ENCODE results near the gene KCNIP3.
"Not testable (repeated sequence)": the region's sequence is repeated elsewhere in the genome, so short reads cannot be mapped to it uniquely, and the experiment has no call there.

KCNIP3 gene

GRCh38 chr2:95296880-95297487 is at the start of gene KCNIP3:
Gene KCNIP3, plus strand, starts transcription at chr2:95297347. Its CDS starts 92 bp downstream, at chr2:95297439.
- no peak for DNase-seq

- no peak for DNase-seq
Measured at GRCh38 chr2:95258271-95258670, 38.9 kb upstream of the KCNIP3 start.

GRCh38 chr2:95260028-95261023 is 36.8 kb upstream of the KCNIP3 start:
- no peak for DNase-seq

- no peak for DNase-seq
Measured at GRCh38 chr2:95261602-95262001, 35.5 kb upstream of the KCNIP3 start.

- no peak for DNase-seq
Measured at GRCh38 chr2:95262896-95263542, 34.1 kb upstream of the KCNIP3 start.

- no peak for DNase-seq
Measured at GRCh38 chr2:95264624-95265023, 32.5 kb upstream of the KCNIP3 start.

- DNase-seq = no peak
Measured at GRCh38 chr2:95265182-95265581, 32.0 kb upstream of the KCNIP3 start.

GRCh38 chr2:95266781-95267430 is 30.2 kb upstream of the KCNIP3 start:
- DNase-seq = no peak

- DNase-seq = no peak
Measured at GRCh38 chr2:95267458-95268210, 29.5 kb upstream of the KCNIP3 start.

GRCh38 chr2:95268211-95269035 is 28.7 kb upstream of the KCNIP3 start:
- no peak for DNase-seq

- DNase-seq = no peak
Measured at GRCh38 chr2:95269036-95269680, 28.0 kb upstream of the KCNIP3 start.

GRCh38 chr2:95269745-95270144 is 27.4 kb upstream of the KCNIP3 start:
- not testable (repeated sequence) for DNase-seq

GRCh38 chr2:95270541-95271081 is 26.5 kb upstream of the KCNIP3 start:
- no peak for DNase-seq

GRCh38 chr2:95271381-95271971 is 25.7 kb upstream of the KCNIP3 start:
- DNase-seq = no peak

- no peak for DNase-seq
Measured at GRCh38 chr2:95272299-95272751, 24.8 kb upstream of the KCNIP3 start.

GRCh38 chr2:95272781-95273180 is 24.4 kb upstream of the KCNIP3 start:
- no peak for DNase-seq

GRCh38 chr2:95273566-95274290 is 23.4 kb upstream of the KCNIP3 start:
- no peak for DNase-seq

GRCh38 chr2:95274291-95275150 is 22.6 kb upstream of the KCNIP3 start, which contains the start of gene PROM2:
Gene PROM2, plus strand, starts transcription at chr2:95274449. Its CDS starts 137 bp downstream, at chr2:95274586.
- no peak for DNase-seq

Data from NK-92 treated with Interleukin-12 subunit alpha and Interleukin-12 subunit beta, amount 100 ng/mL, for 24 hours (cell line).